C1 segment of cervical spinal cord (tissue), 14 donors: Measurements from ENCODE around the gene SLC34A1.
"Not testable (repeated sequence)": the region's sequence is repeated elsewhere in the genome, so short reads cannot be mapped to it uniquely, and the experiment has no call there.

Experiments
- DNase-seq, 14 donors: peaks; one replicate each; lab custom pipeline; 2025; lab: John Stamatoyannopoulos, UW

The SLC34A1 gene

DNA sequence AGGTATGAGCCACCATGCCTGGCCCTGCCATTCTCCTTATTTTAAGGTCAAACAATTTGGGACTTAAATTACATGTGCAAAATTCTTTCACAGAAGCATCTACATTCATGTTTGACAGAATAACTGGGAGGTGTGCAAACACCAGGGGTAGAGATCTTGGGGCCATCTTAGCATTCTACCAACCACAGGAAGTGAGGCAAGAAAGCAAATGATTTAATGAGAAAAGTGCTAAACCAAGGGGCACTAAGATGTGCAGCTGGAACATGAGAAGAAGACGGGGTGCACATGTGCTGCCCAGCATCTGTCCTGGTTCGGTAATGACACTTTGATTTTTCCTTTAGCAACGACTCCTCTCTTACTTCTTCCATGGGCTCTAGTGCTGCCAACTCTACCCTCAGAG is 26.3 kb downstream of the SLC34A1 start:
- no peak for DNase-seq

DNA sequence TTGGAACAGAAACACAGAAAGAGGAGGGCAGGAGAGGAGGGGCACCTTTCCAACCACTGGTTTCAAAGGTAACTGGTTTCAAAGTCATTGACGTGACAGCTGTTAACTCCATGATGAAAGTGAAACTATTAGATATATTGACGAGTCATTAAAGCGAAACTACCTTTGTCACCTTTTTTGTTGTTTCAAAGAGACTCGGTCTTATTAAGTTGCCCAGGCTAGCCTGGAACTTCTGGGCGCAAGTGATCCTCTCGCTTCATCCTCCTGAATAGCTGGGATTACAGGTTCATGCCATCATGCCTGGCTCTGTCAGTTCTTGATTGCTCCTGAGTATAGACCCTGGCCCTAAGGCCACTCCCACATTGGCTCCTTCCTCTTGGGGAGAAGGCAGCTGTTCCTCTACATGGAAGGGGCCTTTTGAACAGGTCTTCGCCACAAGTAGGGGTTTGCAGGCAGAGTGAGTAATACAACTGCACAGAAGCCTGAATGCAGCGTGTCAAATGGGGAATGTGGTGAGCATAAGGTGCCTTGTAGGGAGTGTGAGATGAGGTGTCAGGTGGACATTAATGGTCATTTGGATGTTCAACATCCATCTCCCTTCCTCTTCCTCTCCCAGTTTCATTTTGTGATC is 28.5 kb downstream of the SLC34A1 start:
- DNase-seq, result no peak

DNA sequence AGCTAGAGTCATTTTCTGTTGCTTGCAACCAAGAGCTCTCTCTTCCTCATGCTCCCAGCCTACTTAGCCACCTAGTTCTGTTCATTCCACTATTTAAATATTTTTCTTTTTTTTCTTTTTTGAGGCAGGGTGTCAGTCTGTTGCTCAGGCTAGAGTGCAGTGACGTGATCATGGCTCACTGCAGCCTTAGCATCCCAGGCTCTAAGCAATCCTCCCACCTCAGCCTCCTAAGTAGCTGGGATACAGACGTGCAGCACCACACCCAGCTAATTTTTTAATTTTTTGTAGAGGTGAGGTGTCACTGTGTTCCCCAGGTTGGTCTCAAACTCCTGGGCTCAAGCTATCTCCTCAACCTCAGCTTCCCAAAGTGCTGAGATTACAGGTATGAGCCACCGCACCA is 30.2 kb downstream of the SLC34A1 start:
- DNase-seq, result no peak

DNA sequence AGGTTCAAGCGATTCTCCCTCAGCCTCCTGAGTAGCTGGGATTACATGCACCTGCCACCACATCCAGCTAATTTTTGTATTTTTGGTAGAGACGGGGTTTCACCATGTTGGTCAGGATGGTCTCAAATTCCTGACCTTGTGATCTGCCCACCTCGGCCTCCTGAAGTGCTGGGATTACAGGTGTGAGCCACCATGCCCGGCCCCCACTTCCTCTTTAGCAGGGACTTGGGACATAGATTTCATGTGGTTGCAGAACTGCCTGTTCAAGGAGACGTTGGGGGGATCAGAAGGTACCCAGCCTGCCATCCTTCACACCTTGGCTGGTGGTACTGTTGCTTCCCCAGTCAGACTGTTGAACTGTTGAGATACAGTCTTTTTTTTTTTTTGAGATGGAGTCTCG is 32.8 kb downstream of the SLC34A1 start:
- not testable (repeated sequence) for DNase-seq

DNA sequence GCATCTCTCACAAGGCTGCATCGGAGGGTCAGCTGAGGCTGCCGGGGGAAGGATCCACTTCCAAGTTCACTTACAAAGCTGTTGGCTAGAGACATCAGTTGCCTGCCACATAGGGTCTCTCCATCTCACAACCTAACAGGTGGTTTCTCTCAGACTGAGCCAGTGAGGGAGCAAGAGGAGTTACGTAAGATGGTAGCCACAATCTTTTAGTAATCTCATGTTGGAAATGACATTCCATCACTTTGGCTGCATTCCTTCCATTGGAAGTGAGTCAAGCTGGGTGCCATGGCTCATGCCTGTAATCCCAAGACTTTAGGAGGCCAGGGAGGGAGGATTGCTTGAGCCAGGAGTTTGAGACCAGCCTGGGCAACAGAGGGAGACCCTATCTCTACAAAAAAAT is 34.8 kb downstream of the SLC34A1 start:
- no peak for DNase-seq

DNA sequence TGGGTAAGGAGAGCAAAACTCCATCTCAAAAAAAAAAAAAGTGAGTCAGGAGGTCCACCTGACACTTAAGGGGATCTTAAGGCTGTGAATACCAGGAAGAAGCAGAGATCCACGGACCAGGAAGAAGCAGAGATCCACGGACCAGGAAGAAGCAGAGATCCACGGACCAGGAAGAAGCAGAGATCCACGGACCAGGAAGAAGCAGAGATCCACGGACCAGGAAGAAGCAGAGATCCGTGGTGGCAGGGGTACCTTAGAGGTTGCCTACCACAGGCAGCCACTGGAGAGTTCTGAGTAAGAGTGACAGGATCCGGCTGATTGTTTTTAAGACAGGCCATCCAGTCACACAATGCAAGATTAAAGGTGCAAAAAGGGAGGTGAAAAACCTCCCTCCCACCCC is 36.2 kb downstream of the SLC34A1 start:
- DNase-seq, result not testable (repeated sequence)

DNA sequence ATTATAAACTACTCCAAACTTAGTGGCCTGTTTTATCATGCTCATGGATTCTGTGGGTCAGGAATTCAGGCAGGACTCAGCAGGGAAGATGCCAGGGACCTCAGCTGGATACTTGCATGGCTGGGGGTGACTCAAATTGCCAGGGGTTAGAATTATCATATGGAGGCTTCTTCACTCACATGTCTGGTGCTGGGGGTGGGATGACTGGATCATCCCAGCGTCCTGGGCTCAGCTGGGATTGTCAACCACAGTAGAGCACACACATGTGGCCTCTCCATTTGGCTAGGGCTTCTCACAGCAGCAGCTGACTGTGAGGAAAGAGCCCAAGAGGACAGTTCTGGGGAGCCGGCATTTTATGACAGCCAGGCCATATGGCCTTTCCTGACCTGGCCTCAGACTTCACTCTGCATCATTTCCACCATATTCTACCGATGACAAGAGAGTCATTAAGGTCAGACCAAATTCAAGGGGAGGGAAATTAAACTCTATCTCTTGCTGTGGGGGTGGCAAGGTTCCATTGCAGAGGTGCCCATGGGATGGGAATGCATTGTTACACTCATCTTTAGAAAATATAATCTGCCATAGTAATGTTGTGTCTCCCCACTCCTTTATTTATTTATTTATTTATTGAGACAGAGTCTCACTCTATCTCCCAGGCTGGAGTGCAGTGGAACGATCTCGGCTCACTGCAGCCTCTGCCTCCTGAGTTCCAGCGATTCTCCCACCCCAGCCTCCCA is 37.0 kb downstream of the SLC34A1 start:
- DNase-seq, result no peak

DNA sequence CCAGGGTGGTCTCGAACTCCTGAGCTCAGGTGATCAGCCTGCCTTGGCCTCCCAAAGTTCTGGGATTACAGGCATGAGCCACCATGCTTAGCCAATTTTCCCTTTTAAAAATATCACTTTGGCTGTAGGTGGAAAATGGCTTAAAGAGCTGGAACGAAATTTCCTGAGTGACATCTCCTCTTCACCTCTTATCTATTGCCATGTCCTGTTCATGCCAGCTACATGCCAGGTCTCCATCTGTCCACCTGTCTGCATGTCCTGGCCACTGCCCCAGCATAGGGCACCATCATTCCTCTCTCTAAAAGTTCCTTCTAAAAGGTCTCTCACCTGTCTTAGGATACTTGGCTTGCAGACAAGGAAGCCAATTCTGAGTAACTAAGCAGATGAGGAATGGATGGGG is 39.4 kb downstream of the SLC34A1 start:
- DNase-seq, result peak in 1 of 14 donors; percentile 59

DNA sequence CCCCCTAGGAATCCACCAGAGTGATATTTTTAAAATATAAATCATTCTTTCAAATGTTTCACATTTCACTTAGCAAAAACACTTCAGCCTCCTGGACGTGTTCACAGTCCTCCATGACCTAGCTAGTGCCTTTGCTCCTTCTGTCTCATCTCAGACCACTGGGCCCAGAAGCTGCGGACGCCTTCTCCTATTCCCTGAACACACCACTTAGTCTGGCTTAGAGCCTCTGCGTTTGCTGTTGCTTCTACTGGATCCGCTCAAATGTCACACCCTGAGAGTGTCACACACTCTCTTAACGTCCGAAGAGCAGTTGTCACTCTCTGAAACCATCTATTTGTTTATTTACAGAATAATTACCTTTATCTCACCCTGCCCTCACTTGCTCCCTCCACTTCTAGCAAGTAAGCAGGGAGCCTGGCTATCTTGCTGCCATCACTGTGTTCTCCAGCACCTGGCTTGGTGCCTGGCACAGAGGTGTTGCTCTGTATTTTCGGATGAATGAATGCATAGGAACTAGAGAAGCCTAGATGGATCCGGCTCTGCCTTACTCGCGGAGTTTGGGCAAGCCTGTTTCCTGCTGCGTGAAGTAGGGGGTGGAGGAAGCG is 41.1 kb downstream of the SLC34A1 start:
- DNase-seq, result no peak

DNA sequence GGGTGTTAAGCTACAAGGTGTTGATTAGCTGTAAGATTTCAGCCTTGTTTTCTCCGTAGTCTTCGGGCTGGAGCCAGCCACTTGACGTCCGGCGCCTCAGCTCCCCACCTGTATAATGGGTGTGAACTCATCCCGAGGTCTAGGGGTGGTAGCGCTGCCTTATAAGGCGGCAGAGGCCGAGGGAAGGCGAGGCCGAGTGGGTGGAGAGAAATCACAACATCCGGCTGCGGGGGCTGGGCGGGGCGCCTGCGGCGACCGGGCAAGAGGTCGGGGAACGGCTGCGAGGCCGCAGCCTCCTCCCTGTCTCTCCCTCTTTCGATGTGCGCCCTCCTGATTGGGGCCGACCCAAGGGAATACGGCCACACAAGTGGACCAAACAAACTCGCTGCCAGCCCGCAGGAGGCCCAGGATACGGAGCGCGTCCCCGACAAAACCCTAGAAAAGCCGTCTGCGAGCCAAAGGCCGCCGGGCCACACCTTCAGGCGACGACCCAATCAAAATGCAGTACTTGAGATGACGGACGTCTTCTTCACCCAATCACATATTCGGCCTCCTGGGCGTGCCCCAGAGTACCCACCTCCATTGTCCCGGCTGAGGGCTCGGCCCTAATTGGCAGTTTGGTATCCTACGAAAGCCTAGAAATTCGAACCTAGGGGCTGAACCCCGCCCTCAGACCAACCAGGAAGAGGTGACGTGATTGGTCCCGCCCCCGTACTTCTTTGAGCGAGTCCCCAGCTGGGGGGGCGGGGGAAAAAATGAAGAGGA is 41.7 kb downstream of the SLC34A1 start:
- DNase-seq, result peak; percentile 90 to 100 (median 98)

DNA sequence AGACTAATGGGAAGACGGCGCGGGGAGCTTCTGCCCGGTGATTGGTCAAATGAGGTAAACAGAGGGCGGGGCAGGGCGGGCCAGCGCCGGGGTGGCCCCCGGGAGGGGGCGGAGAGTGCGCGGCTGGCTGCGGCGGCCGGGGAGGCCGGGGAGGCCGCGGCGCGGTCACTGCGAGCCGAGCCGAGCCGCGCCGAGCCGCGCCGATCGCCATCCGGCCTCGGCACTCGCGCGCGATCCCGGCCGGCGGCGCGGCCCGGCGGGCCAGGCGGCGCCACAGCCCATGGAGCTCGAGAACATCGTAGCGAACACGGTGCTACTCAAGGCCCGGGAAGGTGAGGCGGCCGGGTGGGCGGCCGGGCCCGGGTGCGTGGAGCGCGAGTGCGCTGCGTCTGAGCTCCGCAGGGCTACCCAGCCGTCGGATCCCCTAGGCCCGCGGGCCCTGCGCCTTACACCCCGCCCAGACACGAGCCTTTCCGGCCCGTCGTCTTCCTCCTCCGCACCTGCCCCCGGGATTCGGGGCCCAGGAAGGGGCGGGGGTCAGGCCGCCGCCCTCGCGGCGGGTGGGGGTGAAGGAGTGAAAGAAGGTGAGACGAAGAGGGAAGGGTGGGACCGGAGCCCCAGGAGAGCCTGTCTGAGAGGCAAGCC is 42.5 kb downstream of the SLC34A1 start, which contains the start of gene GRK6:
Gene GRK6, plus strand, starts transcription at position 111 of the 645 bp plus-strand sequence. Its CDS starts 170 bp downstream, at position 281.
- peak in 1 of 14 donors; percentile 60 for DNase-seq

DNA sequence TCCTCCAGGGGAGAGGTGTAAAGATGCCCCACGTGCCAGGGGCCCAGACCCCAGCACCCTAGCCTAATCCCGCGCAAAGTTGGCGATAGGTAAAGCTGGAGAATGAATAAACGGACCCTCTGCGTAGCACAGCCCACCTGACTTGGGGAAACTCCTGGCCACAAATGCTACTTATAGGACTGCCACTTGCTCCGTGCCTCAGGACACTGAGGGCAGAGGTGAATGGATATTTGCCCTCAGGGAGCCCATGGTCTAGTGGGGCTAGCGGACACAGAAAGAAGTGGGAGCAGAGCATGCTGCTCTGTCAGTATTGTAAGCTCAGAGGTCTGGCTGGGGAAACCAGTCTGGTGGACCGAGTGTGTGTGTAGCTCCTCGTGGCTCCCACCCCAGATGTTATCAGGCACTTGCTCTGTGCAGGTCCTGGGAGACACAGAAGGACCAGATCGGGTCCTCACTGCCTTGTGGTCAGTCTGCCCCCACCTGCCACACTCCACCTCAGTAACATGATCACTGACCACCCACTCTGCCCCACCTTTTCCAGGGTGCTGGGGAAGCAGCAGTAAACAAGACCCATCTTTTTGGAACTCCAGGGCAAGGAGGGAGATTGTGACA is 43.1 kb downstream of the SLC34A1 start:
- DNase-seq, result peak in 1 of 14 donors; percentile 22

DNA sequence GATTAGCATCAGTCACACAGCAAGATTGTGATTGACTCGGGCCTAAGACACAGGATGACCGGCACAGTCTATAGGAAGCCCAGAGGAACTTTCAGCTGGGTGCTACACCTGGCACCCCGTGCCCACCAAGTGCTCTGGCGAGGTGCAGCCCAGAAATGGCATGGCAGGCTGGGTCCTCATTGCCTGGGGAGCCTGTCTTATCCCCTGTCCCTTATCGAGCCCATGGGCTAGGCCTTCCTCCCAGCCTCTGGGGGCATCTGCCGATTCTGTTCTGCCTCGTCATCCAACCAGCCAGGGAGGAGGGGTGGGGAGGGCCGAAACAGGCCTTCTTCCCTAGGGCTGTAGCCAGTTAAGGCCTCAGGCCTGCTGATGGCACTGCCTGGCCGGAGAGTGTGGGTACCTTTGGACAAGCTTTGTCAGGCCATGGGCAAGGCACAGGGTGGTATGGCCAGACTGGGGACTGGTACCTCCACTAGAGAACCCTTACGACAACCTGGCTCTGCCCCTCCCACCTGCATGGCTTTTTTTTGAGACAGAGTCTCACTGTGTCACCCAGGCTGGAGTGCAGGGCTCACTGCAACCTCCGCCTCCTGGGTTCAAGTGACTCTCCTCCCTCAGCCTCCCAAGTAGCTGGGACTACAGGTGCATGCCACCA is 43.8 kb downstream of the SLC34A1 start:
- no peak for DNase-seq

DNA sequence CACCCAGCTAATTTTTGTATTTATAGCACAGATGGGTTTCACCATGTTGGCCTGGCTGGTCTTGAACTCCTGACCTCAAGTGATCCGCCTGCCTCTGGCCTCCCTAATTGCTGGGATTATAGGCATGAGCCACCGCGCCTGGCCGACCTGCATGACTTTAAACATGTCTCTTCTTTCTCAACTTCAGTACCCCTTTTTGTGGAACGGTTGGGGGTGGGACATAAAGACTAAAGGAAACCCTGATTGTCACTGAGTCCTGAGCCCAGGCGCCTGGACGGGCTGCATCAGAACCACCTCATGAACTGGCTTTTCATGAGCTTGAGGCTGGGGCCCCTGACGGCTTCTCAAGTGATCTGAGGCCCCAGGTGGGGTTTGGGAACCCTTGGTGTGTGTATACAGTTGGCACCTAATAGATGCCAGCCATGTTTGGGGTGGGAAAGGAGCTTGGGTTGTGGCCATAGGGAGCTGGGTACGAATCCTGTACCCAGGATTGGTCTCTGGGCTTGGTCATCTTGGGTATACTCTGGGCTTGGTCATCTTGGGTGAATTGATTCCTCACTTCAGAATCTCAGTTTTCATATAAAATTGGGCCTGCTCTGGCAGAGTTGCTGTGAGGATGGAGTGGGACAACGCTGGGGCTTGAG is 44.5 kb downstream of the SLC34A1 start:
- DNase-seq, result no peak

DNA sequence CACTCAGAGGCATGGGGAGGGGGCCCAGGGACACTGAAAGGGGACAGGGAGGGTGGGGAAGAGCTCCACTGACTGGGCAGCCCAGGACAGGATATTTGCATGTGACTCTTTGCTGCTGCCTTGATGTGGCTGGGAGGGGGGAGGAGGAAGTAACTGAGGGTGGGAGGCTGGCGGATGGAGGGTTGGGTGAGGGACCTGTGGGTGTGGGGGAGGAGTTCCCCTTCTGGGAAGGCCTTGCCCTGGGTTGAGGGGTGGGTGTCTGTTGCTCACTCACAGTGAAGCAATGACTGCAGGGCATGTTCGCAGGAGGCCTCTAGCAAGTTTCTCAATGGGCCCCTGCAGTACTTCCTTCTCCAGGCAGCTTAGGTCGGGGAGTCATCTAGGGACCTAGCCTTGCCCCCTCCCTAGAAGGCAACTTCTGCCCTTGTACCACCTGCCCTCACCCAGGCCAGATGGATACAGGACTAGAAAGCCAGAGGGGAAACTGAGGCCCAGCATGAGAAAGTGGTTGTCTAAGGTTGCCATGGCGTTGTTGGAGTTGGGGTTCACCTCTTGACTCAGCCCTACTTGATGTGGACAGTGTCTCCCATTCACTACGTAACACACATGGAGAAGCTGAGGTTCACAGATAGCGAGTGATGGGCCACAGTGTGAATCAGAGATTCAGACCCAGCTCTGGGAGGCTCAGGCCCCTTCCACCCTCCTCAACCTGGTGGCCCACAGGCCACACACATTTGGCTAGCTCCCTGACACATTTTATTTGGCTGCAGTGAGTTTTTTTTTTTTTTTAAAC is 45.2 kb downstream of the SLC34A1 start:
- DNase-seq, result peak in 7 of 14 donors; percentile 25 to 69 (median 35)

DNA sequence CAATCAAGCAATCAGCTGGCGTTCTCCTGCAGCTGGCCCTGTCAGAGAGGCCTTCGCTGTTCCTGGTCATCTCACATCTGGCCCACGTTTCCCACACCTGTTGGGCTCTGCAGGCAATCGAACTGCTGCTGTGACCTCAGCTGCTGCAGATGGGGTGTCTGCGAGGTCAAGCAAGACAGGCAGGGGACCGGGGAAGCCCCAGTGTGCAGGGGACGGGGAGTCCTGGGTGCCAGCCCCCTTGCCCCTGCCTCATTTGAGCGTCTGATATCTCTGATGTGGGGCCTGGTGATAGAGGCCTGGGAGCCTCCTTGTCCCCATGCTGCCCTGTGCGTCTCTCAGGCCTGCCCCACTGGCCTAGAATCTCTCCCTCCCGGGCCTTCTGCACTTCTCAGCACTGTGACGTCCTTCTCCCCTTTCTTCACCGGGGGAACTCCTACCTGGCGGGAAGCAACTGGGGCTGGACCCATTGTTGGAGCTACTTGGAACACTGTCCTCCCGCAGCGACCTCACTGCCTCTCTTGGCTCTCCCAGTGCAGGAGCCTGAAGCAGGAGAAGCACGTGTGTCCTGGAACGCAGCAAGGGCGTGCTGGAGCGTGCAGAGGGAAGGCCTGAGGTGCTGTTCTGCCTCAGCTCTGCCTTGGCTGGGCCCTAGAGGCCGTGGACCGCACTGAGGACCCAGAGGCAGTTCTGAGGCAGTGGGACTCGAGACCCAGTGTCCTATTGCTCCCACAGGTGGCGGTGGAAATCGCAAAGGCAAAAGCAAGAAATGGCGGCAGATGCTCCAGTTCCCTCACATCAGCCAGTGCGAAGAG is 46.1 kb downstream of the SLC34A1 start:
- no peak for DNase-seq

DNA sequence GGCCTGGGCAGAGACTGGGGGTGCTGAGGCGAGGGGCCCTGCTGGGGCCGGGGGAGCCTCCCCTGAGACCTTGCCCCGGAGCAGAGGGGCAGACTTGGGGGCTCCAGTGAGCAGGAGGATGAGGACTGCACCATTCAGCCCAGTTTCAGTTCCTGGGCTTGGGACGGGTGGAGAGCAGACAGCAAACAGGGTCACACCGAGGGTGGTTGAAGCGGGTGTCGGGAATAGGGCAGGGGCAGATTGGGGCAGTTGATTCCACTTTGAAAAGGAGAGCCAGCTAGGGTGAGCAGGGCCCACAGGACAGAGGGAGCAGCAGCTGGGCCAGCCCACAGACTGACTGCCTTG is 46.7 kb downstream of the SLC34A1 start:
- DNase-seq, result no peak
